Measurements from ENCODE around the gene DNMT3L.
A peak's percentile ranks its signal among the peaks of the same experiment; 100 is the strongest.
"Not testable (repeated sequence)": the region's sequence is repeated elsewhere in the genome, so short reads cannot be mapped to it uniquely, and the experiment has no call there.

DNMT3L gene

DNA sequence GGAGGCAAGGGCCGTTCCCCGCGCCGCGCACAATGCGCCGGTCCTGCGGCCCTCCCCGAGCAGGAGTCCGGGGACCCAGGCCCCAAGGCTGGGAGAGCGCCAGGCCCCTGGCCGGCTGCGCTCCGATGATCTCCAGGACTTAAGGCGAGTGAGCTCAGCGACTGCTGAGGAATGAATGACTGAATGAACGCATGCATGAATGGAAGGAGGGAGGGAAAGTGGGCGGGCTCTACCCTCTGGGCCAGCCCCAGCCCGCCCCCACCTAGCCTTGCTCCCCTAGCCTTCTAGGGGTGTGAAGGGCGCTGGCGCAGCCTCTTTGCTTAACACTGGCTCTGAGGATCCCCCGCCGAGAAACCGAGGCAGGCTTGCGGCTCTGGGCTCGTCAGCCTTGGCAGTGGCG, 20.4 kb downstream of the DNMT3L start:
- FAIRE-seq: peak; percentile 21

DNA sequence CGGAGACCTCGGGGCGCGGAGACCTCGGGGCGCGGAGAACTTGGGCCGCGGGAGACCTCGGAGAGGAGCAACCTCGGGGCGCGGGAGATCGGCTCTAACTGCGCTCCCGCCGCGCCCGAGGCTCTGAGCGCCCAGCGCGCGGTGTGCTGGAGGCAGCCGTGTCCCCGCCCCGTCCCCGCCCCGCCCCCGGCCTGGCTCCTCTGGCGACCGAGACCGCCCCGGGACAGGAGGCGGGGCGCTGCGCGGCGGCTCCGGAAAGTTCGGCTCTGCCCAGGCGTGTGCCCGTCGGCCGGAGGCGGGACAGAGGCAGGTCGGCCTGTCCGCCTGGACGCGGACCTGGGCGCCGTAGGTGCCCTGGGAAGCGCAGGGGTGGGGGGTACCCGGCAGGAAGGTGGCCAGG, 20.9 kb downstream of the DNMT3L start, which contains the start of gene ICOSLG:
Gene ICOSLG, minus strand, starts transcription at position 102 of the 400 bp plus-strand sequence. CDS start 126 bp downstream, outside the sequence.
- FAIRE-seq: not testable (repeated sequence)

DNA sequence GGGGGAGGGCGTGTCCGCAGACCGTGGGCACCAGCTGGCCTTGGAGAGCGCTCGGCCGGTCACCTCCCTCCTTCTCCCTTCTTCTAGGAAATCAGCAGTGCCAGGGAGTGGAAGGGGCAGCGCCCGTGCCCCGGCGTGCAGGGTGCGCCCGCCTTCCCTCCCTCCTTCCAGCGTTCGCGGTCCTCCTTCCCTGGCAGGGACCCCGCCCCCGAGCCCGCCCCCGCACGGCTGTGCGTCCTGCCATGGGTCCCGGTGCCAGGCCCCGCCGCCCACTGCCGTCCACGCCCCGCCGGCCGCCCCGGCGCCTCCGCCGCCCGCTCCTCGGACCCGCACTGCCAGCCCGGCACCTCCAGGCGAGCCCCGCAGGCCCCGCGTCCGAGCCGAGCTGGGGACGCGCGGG, 21.3 kb downstream of the DNMT3L start:
- not testable (repeated sequence) for FAIRE-seq

DNA sequence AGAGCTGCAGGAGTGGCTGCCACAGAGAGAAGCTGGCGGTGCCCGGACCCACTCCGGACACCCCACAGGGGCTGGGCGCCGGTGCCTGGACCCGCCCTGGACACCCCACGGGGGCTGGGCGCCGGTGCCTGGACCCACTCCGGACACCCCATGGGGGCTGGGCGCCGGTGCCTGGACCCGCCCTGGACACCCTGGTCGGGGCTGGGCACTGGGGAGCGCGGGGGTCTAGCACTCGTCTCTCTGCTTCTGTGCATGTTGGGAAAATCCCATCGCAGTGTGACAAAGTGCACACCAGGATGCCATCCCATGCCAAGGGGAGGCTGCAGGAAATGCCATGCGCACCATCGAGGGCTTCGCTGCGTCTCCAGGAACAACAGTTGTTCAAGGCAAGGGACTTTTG, 32.1 kb downstream of the DNMT3L start:
- FAIRE-seq: not testable (repeated sequence)

DNA sequence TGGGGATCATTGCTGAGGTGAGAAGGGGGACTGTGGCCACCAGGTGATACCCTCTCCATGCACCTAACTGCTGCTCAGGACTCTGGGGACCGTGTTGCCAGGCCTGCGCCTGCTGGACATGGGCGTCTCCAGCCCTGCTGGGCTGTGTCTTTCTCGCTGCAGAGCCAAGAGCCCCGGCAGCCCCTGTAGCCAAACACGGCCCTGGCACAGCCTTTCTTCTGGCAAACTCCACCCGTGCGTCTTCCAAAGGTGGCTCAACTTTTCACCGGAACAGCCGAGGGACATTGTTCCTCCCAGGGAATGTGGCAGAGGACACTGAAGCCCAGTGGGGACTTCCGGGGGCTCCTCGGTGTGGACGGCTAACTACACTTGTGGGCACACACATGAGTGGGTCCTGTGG, 33.6 kb downstream of the DNMT3L start:
- not testable (repeated sequence) for FAIRE-seq

DNA sequence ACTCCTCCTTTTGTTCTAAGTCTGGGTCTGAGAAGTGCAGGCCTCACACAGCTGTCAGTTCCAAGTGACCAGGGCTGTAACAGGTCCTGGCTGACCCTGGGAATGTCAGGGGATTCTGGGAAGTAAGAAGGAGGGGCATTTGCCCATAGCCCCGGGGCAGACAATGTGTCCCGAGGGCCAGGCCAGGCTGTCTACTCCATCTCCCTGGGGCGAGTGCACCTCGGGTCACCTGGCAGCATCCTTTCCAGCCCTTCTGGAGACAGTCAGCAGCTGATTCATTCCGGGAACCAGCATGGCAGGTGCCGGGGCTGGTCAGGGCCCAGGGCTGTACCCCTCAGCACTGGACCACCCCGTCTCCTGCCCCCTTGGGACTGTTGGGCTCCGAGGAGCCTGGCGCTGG, 34.1 kb downstream of the DNMT3L start:
- FAIRE-seq: not testable (repeated sequence)

DNA sequence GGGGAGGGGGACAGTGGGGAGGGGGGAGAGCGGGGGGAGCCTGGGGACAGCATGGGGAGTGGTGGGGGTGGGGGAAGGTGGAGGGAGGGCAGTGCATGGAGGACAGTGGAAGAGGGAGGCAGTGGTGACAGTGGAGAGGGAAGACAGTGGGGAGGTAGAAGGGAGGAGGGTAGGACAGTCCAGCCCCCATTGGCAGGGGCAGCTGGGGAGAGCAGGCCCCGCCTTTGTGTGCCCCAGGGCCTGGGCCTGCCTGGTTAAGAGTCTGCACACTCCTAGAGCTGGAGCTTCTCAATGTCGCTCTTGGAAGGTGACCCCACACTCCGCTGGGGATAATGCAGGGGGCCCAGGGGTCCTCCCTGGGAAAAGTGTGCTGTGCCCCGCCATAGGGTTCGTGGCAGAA, 36.1 kb downstream of the DNMT3L start:
- FAIRE-seq: not testable (repeated sequence)

DNA sequence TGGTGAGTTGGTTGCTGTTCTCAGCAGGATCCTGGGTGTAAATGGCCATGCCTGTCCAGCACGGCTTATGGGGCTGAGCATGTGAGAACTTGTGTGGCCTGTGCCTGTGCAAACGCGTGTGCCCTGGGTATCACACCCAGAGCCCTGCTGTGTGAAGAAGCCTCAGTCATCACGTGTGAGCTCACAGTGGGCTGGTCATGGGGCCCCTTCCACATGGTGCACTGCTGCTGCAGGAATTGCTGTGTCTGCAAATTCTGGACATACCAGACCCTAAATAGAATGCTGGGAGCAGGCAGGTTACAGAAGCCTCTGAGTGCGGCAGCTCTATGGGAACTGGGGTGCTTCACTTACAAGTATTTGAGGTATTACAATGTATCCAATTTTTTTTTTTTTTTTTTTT, 38.4 kb downstream of the DNMT3L start:
- not testable (repeated sequence) for FAIRE-seq

DNA sequence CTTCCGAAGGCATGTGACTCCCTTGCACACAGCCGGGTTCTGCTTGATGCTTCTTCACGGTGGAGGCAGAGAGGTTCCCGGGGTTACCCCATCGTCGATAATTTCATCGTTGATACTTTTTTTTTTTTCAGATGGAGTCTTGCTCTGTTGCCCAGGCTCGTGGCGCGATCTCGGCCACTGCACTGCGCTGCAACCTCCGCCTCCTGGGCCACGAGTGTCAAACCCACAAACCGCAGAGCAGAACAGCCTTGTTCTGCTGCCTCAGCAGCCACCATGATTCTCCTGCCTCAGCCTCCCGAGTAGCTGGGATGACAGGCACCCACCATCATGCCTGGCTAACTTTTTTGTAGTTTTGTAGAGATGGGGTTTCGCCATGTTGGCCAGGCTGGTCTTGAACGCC, 41.0 kb downstream of the DNMT3L start:
- not testable (repeated sequence) for FAIRE-seq

DNA sequence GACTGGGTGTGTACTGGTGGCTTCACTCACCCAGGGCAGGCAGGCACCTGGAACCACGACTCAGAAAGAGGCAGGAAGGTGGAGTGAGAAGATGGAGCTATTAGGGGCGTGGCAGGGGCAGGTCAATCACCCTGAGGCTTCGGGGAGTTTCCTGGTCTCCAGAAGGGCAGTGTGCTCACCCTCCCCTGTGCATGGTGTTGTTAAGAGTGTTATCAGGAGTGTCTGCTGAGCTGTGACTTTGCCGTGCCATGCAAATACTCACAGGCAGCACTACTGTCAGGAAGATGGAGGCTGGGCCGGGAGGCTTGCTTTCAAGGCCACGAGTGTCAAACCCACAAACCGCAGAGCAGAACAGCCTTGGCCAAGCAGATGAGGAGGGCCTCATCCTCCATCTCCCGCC, 43.2 kb downstream of the DNMT3L start:
- not testable (repeated sequence) for FAIRE-seq

DNA sequence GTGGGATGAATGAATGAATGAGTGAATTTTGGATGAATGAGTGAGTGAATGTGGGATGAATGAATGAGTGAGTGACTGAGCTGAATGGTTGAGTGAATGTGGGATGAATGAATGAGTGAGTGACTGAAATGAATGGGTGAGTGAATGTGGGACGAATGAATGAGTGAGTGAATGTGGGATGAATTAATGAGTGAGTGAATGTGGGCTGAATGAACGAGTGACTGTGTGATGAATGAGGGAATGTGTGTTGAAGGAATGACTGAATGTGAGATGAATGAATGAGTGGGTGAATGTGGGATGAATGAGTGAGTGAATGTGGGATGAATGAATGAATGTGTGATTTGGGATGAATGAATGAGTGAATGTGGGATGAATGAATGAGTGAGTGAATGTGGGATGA, 49.7 kb downstream of the DNMT3L start:
- not testable (repeated sequence) for FAIRE-seq

DNA sequence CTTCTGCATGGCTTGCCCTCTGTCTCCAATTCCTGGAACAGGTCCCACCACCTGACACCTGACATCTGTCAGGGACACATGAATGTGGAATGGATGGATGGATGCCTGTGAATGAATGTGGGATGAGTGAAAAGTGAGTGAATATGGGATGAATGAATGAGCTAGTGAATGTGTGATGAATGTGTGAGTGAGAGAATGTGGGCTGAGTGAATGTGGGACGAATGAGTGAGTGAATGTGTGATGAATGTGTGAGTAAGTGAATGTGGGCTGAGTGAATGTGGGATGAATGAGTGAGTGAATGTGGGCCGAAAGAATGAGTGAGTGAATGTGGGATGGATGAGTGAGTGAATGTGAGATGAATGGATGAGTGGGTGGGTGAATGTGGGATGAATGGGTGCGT, 50.1 kb downstream of the DNMT3L start:
- FAIRE-seq: not testable (repeated sequence)

DNA sequence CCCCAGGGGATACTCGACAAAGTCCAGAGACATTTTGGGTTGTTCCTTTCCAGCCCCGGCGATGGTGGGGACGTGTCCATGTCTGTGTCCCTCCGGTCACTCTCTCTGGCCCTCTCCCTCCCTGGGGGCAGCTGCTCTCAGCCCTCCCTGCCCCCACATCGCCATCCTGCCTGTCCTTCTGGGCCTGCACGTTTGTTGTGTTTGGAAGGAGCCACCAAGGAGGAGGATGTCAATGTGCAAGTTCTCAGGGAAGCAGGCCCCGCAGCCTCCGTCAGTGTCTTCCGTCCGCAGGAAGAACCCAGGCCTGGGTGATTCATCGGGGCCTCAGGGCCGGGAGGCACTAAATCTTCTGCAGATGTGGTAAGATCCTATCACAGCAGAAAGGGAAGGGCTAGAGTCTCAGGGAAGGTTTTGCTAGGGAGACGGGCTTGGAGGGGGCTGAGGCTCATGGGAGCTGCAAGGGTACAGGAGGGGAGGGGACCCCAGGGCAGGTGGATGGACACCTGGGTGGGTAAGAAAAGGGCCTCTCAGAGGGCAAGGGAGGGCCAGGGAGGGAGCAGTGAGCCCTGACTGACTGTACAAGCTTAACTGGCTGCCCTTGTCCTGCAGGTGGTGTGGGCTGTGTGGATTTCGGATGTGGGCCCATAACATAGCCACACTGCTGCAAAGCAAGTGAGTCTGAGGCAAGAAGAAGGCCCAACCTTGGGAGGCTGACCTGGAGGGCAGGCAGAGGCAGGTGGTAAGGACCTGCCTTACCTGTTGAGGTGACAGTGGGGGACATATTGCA, 53.6 kb downstream of the DNMT3L start:
- FAIRE-seq: not testable (repeated sequence)

DNA sequence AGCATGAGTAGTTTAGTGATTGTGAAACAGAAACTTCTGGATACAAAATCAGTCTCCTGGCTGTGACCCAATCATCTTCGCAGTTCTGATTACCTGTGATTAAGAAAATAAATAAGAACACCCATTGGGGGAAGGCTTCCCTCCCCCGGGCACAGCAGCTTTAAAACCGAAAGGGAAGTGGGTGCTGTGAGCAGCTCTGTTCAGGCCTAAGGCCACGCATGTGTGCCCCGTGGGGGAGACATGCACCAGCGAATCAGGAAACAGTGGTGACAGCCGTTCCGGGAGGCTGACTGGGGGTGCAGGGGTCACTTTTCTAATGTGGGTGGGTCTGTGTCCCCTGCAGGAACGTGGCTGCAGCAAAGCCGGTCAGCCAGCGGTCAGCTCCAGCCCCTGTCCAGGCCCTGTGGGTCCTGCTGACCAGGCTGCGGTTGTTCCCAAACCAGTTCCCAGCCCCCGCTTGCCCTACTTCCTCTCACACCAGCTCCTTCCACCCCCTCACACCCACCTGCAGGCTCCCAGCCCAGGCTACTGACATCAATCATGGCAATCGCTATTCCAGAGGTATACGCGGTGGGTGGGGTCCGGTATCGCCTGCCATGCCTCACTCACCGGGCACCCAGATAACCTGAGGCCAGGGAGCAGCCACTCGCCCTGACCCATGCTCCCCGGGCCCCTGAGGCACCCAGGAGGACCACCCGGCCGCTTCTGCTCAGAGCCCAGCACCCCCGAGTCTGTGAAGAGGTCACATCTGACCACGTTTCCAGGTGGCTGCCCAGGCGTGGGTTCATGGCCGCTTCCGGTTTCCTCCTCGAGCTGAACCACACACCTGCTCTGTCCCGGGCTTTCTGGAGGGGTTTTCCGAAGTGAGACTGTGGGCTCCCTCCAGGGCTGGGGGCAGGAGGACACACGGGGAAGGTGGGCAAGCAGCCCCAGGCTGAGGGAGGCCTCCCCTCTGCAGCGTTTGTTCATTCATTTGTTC, 54.7 kb downstream of the DNMT3L start:
- not testable (repeated sequence) for FAIRE-seq

DNA sequence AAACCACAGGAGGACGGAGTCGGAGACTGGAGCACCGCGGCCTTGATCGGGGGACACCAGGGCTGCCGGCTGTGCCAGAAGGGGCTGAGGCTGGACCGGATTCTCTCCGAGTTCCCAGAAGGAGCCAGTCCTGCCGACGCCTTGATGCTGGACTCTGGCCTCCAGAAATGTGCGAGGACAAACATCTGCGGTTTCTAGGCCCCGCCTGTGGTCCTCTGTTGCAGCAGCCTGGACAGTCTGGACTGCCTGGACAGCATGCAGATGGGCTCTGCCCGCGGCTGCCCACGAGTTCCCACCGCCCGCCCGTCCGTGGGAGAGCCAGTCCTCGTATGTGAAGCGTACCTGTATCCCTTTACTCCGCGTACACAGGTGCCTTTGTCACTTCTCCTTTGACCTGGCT, 55.5 kb downstream of the DNMT3L start:
- not testable (repeated sequence) for FAIRE-seq

DNA sequence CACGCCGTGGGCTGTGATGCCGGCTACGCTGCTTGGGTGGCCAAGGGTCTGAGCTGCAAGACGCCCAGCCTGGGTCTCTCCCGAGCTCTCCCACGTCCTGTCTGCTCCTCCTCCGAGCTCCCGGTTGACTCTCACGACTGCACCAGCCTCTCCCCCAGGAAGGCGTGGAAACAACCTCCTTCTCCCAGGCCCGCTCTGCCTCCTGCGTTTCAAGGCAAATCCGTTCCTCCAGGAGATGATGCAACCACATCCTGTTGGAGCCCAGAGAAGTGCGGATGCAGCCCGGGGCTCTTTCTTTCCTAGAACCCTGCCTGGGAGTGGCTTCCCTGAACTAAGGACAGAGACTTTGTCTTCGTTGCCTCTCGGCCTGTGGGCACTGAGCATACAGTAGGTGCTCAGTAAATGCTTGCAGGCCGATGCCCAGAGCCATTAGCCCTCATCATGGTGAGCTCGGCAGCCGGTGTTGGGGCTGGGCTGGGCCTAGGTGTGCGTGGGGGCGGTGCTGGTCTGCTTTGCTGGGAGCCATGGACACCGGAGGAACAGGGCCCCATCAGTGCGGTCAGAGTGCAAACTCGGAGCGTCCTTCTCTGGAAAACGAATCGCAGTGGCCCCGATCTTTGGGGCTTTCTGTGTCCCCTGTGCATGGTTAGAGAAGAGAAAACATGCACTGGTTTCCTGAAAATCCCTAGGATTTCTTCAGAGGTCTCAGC, 59.0 kb downstream of the DNMT3L start:
- FAIRE-seq: not testable (repeated sequence)

DNA sequence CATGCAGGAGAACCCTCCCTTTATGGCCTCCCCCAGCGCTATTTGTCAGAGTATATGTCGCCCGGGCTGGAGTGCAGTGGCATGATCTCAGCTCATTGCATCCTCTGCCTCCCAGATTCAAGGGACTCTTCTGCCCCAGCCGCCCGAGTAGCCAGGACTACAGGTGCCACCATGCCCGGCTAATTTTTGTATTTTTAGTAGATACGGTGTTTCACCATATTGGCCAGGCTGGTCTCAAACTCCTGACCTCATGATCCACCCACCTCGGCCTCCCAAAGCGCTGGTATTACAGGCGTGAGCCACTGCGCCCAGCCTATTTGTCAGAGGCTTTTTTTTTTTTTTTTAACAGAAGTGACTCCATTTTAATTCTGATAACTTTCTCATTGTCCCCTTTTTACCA, 61.7 kb downstream of the DNMT3L start:
- not testable (repeated sequence) for FAIRE-seq

DNA sequence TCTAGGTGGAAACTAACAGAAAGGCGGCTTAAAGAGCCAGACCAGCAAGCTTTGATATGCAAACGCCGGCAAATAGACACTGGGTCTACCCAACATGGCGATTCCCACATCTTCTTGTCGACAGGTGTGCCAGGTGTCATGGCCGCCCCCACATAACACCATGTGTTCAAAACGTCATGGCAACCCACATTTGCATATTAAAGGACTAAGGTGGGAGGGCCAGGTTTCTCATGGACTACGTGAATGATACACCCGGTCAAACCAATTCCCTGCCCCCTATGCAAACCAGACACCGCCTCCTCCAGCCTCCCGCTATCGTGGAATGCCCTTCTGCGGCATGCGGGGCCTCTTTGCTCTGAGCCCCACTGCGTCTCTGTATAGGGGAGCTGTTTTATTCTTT, 62.2 kb downstream of the DNMT3L start:
- FAIRE-seq: no peak

DNA sequence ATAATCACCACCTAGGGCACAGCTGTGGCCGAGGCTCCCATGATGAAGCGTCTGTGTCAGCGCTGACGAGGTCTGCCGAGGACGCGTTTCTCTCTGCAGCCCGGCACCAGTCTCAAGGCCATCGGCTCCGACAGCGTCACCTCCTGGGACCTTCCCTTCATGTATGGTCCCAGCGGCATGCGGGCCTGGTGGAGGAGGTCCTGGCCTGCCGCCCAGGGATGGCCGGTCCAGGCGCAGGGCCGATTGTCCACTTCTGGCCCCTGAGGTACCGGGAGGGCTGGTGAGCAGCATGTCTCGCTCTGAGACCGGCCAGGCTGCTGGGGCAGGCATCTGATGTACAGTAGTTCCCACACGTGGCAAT, 64.6 kb downstream of the DNMT3L start:
- not testable (repeated sequence) for FAIRE-seq
